GOT3 (cell line): ENCODE data around the gene KCNQ2.

Source experiments
- DNase-seq: peaks from one replicate; lab custom pipeline; 2025; ENCODE audit warnings: mixed read lengths; lab: John Stamatoyannopoulos, UW

The KCNQ2 gene

GRCh38 chr20:63434599-63435378, 37.7 kb downstream of the KCNQ2 start:
- DNase-seq: no peak

- DNase-seq: no peak
Observed at GRCh38 chr20:63433756-63434531, 38.5 kb downstream of the KCNQ2 start.

GRCh38 chr20:63433351-63433750, 39.1 kb downstream of the KCNQ2 start:
- no peak for DNase-seq

- no peak for DNase-seq
Observed at GRCh38 chr20:63432577-63433325, 39.7 kb downstream of the KCNQ2 start.

GRCh38 chr20:63431944-63432343, 40.5 kb downstream of the KCNQ2 start:
- no peak for DNase-seq

GRCh38 chr20:63430891-63431290, 41.6 kb downstream of the KCNQ2 start:
- no peak for DNase-seq

GRCh38 chr20:63429992-63430391, 42.5 kb downstream of the KCNQ2 start:
- DNase-seq: no peak

- no peak for DNase-seq
Observed at GRCh38 chr20:63428906-63429575, 43.4 kb downstream of the KCNQ2 start.

- no peak for DNase-seq
Observed at GRCh38 chr20:63427724-63428330, 44.6 kb downstream of the KCNQ2 start.

- DNase-seq: no peak
Observed at GRCh38 chr20:63427206-63427605, 45.2 kb downstream of the KCNQ2 start.

- no peak for DNase-seq
Observed at GRCh38 chr20:63425846-63426485, 46.5 kb downstream of the KCNQ2 start.

- no peak for DNase-seq
Observed at GRCh38 chr20:63424613-63425012, 47.8 kb downstream of the KCNQ2 start.

- no peak for DNase-seq
Observed at GRCh38 chr20:63423751-63424150, 48.7 kb downstream of the KCNQ2 start.

GRCh38 chr20:63422653-63423052, 49.8 kb downstream of the KCNQ2 start:
- no peak for DNase-seq

GRCh38 chr20:63421913-63422312, 50.5 kb downstream of the KCNQ2 start:
- no peak for DNase-seq

GRCh38 chr20:63421094-63421692, 51.3 kb downstream of the KCNQ2 start:
- DNase-seq: no peak

- no peak for DNase-seq
Observed at GRCh38 chr20:63420359-63421093, 51.9 kb downstream of the KCNQ2 start.

GRCh38 chr20:63419299-63419698, 53.2 kb downstream of the KCNQ2 start:
- no peak for DNase-seq

- no peak for DNase-seq
Observed at GRCh38 chr20:63418617-63419016, 53.8 kb downstream of the KCNQ2 start.

GRCh38 chr20:63417738-63418120, 54.7 kb downstream of the KCNQ2 start:
- no peak for DNase-seq
